ENCODE results near the gene SORCS1.

DNA sequence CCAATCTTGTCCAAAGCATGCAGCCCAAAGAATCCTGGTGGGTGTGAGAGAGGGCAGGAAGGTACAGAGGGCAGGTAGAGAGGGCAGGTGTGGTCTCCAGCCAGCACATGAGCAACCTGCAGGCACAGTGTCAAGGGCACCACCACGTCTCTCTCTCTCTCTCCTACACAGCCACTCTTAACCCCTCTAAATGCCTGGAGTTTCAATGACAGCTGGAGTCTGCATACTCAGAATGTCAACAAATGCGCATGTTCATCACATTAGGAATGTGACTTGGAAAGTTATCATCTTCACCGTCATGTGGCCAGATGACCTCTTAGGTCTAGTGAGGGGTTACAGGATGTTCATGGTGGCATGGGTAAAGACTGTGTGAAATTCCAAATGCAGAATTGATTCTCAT lies 456.8 kb downstream of the SORCS1 start:
- TF ChIP-seq, protein P1, sequence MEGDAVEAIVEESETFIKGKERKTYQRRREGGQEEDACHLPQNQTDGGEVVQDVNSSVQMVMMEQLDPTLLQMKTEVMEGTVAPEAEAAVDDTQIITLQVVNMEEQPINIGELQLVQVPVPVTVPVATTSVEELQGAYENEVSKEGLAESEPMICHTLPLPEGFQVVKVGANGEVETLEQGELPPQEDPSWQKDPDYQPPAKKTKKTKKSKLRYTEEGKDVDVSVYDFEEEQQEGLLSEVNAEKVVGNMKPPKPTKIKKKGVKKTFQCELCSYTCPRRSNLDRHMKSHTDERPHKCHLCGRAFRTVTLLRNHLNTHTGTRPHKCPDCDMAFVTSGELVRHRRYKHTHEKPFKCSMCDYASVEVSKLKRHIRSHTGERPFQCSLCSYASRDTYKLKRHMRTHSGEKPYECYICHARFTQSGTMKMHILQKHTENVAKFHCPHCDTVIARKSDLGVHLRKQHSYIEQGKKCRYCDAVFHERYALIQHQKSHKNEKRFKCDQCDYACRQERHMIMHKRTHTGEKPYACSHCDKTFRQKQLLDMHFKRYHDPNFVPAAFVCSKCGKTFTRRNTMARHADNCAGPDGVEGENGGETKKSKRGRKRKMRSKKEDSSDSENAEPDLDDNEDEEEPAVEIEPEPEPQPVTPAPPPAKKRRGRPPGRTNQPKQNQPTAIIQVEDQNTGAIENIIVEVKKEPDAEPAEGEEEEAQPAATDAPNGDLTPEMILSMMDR (conservative IDR thresholded peaks at IDR 0.05 in 1 of 2, IDR thresholded peaks at IDR 0.05 in 1 of 2; ENCODE audit: low read depth in 1 of 2, low read length in 2 of 2) = no peak
- no peak for TF ChIP-seq EZH2 (IDR thresholded peaks at IDR 0.05; ENCODE audit: low read length, missing control alignments)
